ENCODE results near the gene BATF2. TPM values are rescaled to one million over a fixed set of nuclear protein-coding genes. Genes with fewer than 3 reads are reported as not detected.
"Not testable (repeated sequence)": the region's sequence is repeated elsewhere in the genome, so short reads cannot be mapped to it uniquely, and the experiment has no call there.

Gene BATF2
- total RNA-seq, 2 experiments from 2014 or later: 0.50 to 0.99 TPM

GRCh38 chr11:64990222-64990923 is 6.4 kb downstream of the BATF2 start:
- Mint-ChIP-seq H3K4me3 (no peak overlapping the region), H3K4me1 (ENCODE audit: low read depth) (peaks cover 13% of the 10 kb centered on the region), H3K9me3 (ENCODE audit: insufficient read depth) (no peaks in the 10 kb centered on the region), H3K27ac (peak overlapping the region; percentile 15), H3K27me3 (ENCODE audit: low read depth) (peaks cover 2% of the 10 kb centered on the region), H3K36me3 (ENCODE audit: low read depth) (no peaks in the 10 kb centered on the region)
- no peak for DNase-seq
- POLR2A ChIA-PET: no interaction called here
- CTCF ChIA-PET: interaction anchor here (1.3 kb wide), 1 partner anchor 23 kb away, joined by 3 read pairs; no protein-coding TSS in a partner anchor
- ATAC-seq: no peak

GRCh38 chr11:64989416-64989815 is 7.4 kb downstream of the BATF2 start:
- Mint-ChIP-seq H3K9me3 (ENCODE audit: insufficient read depth) (no peaks in the 10 kb centered on the region), H3K4me3 (no peak overlapping the region), H3K4me1 (ENCODE audit: low read depth) (peaks cover 13% of the 10 kb centered on the region), H3K36me3 (ENCODE audit: low read depth) (no peaks in the 10 kb centered on the region), H3K27me3 (ENCODE audit: low read depth) (peaks cover 2% of the 10 kb centered on the region), H3K27ac (no peak overlapping the region)
- DNase-seq (no peak), ATAC-seq (no peak)
- ChIA-PET POLR2A (no interaction called here), CTCF (interaction anchor here (1.3 kb wide), 1 partner anchor 24 kb away, joined by 3 read pairs; no protein-coding TSS in a partner anchor)

- Mint-ChIP-seq H3K27me3 (ENCODE audit: low read depth) (peaks cover 2% of the 10 kb centered on the region), H3K9me3 (ENCODE audit: insufficient read depth) (no peaks in the 10 kb centered on the region), H3K36me3 (ENCODE audit: low read depth) (no peaks in the 10 kb centered on the region), H3K4me3 (no peak overlapping the region), H3K4me1 (ENCODE audit: low read depth) (peaks cover 13% of the 10 kb centered on the region), H3K27ac (no peak overlapping the region)
- ChIA-PET POLR2A (no interaction called here), CTCF (interaction anchor here (0.6 kb wide), 1 partner anchor 19 kb away, joined by 3 read pairs; no protein-coding TSS in a partner anchor)
- DNase-seq: no peak
- no peak for ATAC-seq
Measured at GRCh38 chr11:64987998-64988854, 8.5 kb downstream of the BATF2 start.

- H3K4me1 Mint-ChIP-seq (ENCODE audit: low read depth); ATAC-seq; H3K36me3 Mint-ChIP-seq (ENCODE audit: low read depth); POLR2A ChIA-PET; H3K9me3 Mint-ChIP-seq (ENCODE audit: insufficient read depth); CTCF ChIA-PET; DNase-seq; H3K27ac Mint-ChIP-seq; H3K27me3 Mint-ChIP-seq (ENCODE audit: low read depth); H3K4me3 Mint-ChIP-seq: not testable (repeated sequence)
Measured at GRCh38 chr11:64983339-64983738, 13.4 kb downstream of the BATF2 start.

- Mint-ChIP-seq H3K27me3 (ENCODE audit: low read depth) (no peaks in the 10 kb centered on the region), H3K4me1 (ENCODE audit: low read depth) (peaks cover 12% of the 10 kb centered on the region), H3K4me3 (no peak overlapping the region), H3K9me3 (ENCODE audit: insufficient read depth) (no peaks in the 10 kb centered on the region), H3K36me3 (ENCODE audit: low read depth) (no peaks in the 10 kb centered on the region), H3K27ac (no peak overlapping the region)
- no peak for ATAC-seq
- ChIA-PET POLR2A (no interaction called here), CTCF (no interaction called here)
- DNase-seq: no peak
Measured at GRCh38 chr11:64976651-64977050, 20.1 kb downstream of the BATF2 start.

- H3K4me1 Mint-ChIP-seq (ENCODE audit: low read depth): peaks cover 18% of the 10 kb centered on the region
- H3K4me3 Mint-ChIP-seq: no peak overlapping the region
- POLR2A ChIA-PET: interaction anchor here (0.7 kb wide), 1 partner anchor 148 kb away, joined by 4 read pairs; the partner anchor contains the start of gene FAU
- no peaks in the 10 kb centered on the region for H3K9me3 Mint-ChIP-seq (ENCODE audit: insufficient read depth)
- CTCF ChIA-PET: no interaction called here
- H3K27ac Mint-ChIP-seq: no peak overlapping the region
- no peak for DNase-seq
- H3K36me3 Mint-ChIP-seq (ENCODE audit: low read depth): no peaks in the 10 kb centered on the region
- ATAC-seq: no peak
- H3K27me3 Mint-ChIP-seq (ENCODE audit: low read depth): no peaks in the 10 kb centered on the region
Measured at GRCh38 chr11:64974124-64974523, 22.6 kb downstream of the BATF2 start.

GRCh38 chr11:64971421-64972233 is 25.1 kb downstream of the BATF2 start, which contains the start of gene MAJIN:
TSS of gene MAJIN (minus strand) at chr11:64972108. CDS start at chr11:64959405, 12,703 bp downstream.
- DNase-seq: peak; percentile 83
- H3K4me3 Mint-ChIP-seq: peak within 1 kb of the TSS; percentile 45
- peaks cover 18% of the 10 kb centered on the region for H3K4me1 Mint-ChIP-seq (ENCODE audit: low read depth)
- ATAC-seq: peak; percentile 78
- H3K27ac Mint-ChIP-seq: no peak within 1 kb of the TSS
- H3K27me3 Mint-ChIP-seq (ENCODE audit: low read depth): no peaks in the 10 kb centered on the region
- POLR2A ChIA-PET: no interaction called here
- CTCF ChIA-PET: interaction anchor here (1.0 kb wide), 1 partner anchor 523 kb away, joined by 3 read pairs; no protein-coding TSS in a partner anchor
- no peaks in the 10 kb centered on the region for H3K9me3 Mint-ChIP-seq (ENCODE audit: insufficient read depth)
- no peaks in the 10 kb centered on the region for H3K36me3 Mint-ChIP-seq (ENCODE audit: low read depth)

- CTCF ChIA-PET: no interaction called here
- Mint-ChIP-seq H3K36me3 (ENCODE audit: low read depth) (no peaks in the 10 kb centered on the region), H3K9me3 (ENCODE audit: insufficient read depth) (no peaks in the 10 kb centered on the region), H3K4me3 (no peak overlapping the region), H3K4me1 (ENCODE audit: low read depth) (peaks cover 18% of the 10 kb centered on the region), H3K27ac (no peak overlapping the region), H3K27me3 (ENCODE audit: low read depth) (no peaks in the 10 kb centered on the region)
- POLR2A ChIA-PET: no interaction called here
- peak; percentile 22 for DNase-seq
- no peak for ATAC-seq
Measured at GRCh38 chr11:64970731-64971151, 26.0 kb downstream of the BATF2 start.

GRCh38 chr11:64969209-64969608 is 27.6 kb downstream of the BATF2 start:
- Mint-ChIP-seq H3K36me3 (ENCODE audit: low read depth) (no peaks in the 10 kb centered on the region), H3K27me3 (ENCODE audit: low read depth) (no peaks in the 10 kb centered on the region), H3K4me1 (ENCODE audit: low read depth) (peaks cover 17% of the 10 kb centered on the region), H3K9me3 (ENCODE audit: insufficient read depth) (no peaks in the 10 kb centered on the region), H3K27ac (no peak overlapping the region), H3K4me3 (no peak overlapping the region)
- ATAC-seq (no peak), DNase-seq (no peak)
- ChIA-PET CTCF (interaction anchor here (0.6 kb wide), 1 partner anchor 19 kb away, joined by 3 read pairs; no protein-coding TSS in a partner anchor), POLR2A (no interaction called here)

- Mint-ChIP-seq H3K4me1 (ENCODE audit: low read depth) (peaks cover 16% of the 10 kb centered on the region), H3K4me3 (no peak overlapping the region)
- CTCF ChIA-PET: interaction anchor here (1.6 kb wide), 1 partner anchor 32 kb away, joined by 3 read pairs; no protein-coding TSS in a partner anchor
Measured at GRCh38 chr11:64967375-64967774, 29.4 kb downstream of the BATF2 start.

GRCh38 chr11:64963072-64963631 is 33.6 kb downstream of the BATF2 start:
- H3K4me1 Mint-ChIP-seq (ENCODE audit: low read depth): peaks cover 4% of the 10 kb centered on the region
- POLR2A ChIA-PET: interaction anchor here (0.5 to 0.6 kb wide), 2 partner anchors 34 to 114 kb away, joined by 3 to 6 read pairs; no protein-coding TSS in a partner anchor
- CTCF ChIA-PET: interaction anchor here (1.2 to 1.5 kb wide), 3 partner anchors 10 to 50 kb away, joined by 3 to 5 read pairs (median 3); no protein-coding TSS in a partner anchor
- peaks cover 2% of the 10 kb centered on the region for H3K27me3 Mint-ChIP-seq (ENCODE audit: low read depth)
- H3K27ac Mint-ChIP-seq: no peak overlapping the region
- no peak for ATAC-seq
- H3K4me3 Mint-ChIP-seq: no peak overlapping the region
- DNase-seq: no peak
- no peaks in the 10 kb centered on the region for H3K36me3 Mint-ChIP-seq (ENCODE audit: low read depth)
- H3K9me3 Mint-ChIP-seq (ENCODE audit: insufficient read depth): no peaks in the 10 kb centered on the region

More at GRCh38 chr11:64967375-64967774, 29.4 kb downstream of the BATF2 start:
- POLR2A ChIA-PET: no interaction called here
- Mint-ChIP-seq H3K36me3 (ENCODE audit: low read depth) (no peaks in the 10 kb centered on the region), H3K27ac (no peak overlapping the region), H3K27me3 (ENCODE audit: low read depth) (no peaks in the 10 kb centered on the region), H3K9me3 (ENCODE audit: insufficient read depth) (no peaks in the 10 kb centered on the region)
- ATAC-seq: no peak
- no peak for DNase-seq

Data from activated CD8-positive, alpha-beta T cell treated with anti-CD3 and anti-CD28 coated beads, Interleukin-2, amount 10 ng/mL, durations not matched to agents 7 days and 5 days (primary cell).